Limb (tissue), 2 donors: ENCODE measurements around the gene PFDN1.
A peak's percentile ranks its signal among the peaks of the same experiment; 100 is the strongest.

Experiments used
- DNase-seq, 2 donors: peaks; one replicate each; pipeline ENCODE4 v3.0.0-alpha.2; 2016; ENCODE audit errors: extremely low spot score in 2 of 2

PFDN1 gene

GRCh38 chr5:140328036-140328764 is 25.3 kb upstream of the PFDN1 start:
- no peak for DNase-seq

DNA sequence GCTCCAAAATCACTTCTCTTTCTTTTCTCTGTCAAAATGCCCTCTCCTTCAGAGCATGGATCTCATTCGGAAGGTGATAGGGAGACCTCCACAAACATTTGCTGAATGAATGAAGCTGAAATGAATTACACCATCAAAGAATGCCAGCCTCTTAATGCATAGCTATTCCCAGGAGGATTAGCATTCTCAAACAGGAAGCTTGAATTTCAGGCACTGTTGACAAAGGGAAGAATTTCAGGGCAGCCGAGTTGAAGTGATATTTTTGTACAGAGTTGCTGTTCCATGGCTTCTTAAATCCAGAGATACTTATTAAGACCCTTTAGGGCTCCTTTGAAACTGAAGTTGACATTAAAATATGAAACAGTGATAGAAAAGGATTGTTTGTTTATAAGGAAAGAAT is 24.7 kb upstream of the PFDN1 start:
- DNase-seq, result no peak

GRCh38 chr5:140325486-140325885 is 22.6 kb upstream of the PFDN1 start:
- DNase-seq, result no peak

DNA sequence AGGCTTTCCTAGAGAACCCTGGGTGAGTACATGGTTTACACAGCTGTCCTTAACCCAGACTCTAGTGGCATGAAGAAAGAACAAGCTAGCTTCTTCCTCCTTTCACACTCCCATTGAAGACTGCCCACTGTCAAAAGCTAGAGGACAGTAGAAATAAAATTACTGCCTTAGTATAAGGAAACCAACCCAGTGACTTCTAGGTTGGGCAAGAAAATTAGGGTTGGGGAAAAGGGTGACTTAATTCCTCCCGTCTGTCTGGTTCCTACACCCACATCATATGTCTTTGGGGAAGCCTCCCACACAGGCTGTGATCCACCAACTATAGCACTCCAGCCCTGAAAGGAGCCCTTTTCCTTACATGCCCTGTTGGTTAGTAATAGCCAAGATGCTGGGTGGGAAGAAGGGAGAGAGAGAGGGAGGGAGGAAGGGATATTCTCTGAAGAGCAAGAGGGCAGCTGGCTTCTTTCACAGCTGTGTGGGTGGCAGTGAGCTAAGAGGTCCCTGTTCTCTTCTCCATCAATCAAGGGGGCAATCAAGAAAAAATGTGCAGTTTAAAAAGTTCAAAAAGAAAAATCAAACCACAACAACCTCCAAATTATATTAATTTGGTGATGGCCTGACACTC is 21.8 kb upstream of the PFDN1 start:
- DNase-seq, result no peak

DNA sequence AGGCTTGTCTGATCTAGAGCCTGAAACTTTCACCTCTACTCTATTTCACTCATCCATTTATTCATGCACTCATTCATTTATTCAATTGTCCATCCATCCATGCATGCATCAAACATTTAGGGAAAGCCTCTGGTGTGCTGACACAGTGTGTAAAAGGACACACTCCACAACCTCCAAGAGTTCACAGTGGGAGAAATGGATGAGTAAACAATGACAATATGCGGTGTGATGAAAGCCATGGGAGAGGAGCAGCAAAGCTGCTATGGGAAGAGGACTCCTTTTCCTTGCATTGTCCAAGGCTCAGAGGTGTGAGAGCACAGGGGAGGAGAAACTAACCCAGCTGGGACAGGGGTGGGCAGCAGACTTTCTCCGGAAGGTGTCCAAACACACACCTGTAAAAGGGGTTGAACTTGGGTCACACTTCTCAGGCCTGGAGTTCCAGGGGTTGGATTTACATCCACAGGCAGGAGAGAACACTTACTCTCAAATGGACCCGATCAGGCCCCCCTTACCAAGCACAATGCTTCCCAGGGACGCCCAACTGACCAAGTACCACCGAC is 21.2 kb upstream of the PFDN1 start:
- no peak for DNase-seq

- peak; percentile 52 to 53 for DNase-seq
Observed at GRCh38 chr5:140322751-140323731, 20.1 kb upstream of the PFDN1 start.

DNA sequence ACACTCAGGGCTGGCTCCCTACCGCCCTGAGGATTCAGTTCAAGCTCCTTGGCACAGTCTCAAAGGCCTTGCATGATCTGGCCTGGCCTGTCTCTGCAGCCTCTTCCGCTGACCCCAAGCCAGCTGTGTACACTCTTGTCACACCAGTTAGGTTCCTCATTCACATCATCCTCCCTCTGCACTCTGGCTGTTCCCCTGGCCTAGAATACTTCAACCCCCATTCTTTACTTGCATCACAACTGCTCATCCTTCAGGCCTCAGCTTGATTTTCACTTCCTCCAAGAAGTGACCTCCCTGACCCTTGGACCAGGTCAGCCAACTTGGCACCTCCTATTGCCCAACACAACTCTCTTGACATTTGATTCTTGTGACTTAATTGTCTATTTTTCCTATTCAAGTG is 18.9 kb upstream of the PFDN1 start:
- DNase-seq, result no peak

DNA sequence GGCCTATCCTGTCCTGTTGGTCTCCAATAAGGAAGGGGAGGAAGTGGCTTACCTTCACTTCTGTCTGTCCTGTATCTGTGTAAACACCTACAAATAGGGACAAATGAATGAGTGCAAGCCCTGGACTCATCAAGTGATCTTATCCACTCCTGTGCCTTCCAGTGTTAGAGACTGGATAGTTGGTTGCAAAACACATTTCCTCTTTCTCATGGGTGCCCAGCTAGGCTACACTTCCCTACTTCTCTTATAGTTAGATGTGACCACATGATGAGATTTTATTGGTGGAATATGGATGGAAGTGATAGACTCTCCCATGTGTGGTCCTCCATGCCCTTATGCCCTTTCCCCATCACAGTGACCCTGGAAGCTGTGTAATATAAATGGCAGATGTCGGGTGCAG is 16.9 kb upstream of the PFDN1 start:
- DNase-seq, result no peak

GRCh38 chr5:140318792-140319191 is 15.9 kb upstream of the PFDN1 start:
- no peak for DNase-seq

DNA sequence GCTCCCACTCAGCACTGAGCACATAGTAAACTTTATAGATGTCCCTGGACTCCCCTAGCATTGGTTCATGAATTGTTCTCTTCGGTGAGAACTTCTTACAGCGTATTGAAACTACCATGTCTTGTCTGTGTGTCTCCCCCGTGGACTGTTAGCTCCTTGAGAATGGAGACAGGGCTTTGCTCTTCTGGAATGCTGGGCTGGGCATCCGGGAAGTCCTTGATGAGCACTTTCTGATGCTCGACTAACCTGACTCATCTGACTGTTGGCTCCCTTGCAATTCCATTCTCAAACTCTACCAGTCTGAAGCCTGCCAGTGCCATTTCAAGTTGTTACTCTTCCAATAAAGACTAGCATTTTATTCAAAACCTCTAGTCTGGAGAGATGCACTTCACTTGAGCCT is 15.0 kb upstream of the PFDN1 start:
- no peak for DNase-seq

- no peak for DNase-seq
Observed at GRCh38 chr5:140312791-140313189, 9.9 kb upstream of the PFDN1 start.

DNA sequence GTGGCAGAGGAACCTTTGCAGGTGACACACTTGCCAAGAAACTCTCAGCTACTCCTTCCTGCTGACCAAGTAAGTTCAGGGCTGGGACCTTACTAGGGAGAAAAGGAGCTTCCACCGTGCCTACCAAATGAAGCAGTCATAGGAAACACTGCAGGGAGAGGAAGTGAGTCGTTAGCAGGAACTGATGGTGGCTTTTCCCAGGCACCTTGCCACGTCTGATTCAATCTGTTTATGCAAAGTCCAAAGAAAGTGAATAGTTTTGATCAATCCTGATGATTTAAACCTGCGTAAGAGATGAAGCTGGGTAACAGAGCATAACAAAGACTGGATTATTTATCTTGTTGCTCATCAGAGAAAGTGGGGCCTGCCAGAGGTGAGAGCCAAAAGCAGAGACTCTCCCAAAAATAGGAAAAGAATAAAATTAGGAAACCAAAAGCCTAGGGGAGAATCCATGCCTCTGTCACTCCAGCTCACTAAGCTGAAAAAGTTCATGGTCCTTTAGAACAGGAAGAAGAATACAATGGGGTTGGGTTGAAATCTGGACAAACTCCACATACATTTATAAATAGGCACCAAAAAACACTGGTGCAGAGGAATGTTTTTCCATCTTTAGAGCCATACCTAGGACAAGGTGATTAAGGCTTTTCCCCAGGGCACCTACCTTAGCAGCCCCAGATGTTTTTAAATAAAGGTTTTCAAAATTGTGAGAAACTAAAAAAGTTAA is 9.3 kb upstream of the PFDN1 start:
- no peak for DNase-seq

GRCh38 chr5:140311011-140311467 is 8.1 kb upstream of the PFDN1 start:
- DNase-seq, result no peak

DNA sequence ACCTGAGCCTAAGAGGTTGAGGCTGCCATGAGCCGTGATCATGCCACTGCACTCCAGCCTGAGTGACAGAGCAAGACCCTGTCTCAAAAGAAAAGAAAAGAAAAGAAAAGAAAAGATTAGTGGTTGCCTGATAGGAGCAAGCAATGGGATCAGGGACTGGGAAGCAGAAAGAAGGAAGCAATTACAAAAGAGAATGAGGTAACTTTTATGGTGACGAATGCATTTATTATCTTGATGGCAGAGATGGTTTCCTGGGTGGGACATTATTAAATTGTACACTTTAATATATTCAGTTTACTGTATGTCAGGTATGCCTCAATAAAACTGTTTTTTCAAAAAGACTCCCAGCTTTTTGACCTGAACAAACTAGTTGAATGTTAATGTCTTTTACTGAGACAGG is 7.5 kb upstream of the PFDN1 start:
- DNase-seq, result no peak

GRCh38 chr5:140309706-140310249 is 6.9 kb upstream of the PFDN1 start:
- DNase-seq, result no peak

DNA sequence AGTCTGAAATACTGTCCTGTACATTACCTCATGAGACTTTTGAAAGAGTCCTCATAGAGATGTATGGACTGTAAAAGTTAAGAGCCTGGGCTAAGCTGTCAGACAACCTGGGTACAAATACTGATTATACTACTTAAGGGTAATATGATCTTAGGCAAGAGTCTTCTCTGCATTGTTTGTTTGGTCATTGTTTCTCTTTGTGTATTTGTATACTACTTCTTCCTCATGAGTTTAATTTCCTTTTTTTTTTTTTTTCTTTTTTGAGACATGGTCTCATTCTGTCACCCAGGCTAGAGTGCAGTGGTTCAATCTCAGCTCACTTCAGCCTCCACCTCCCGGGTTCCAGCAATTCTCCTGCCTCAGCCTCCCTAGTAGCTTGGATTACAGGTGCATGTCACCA is 2.6 kb upstream of the PFDN1 start:
- no peak for DNase-seq

- no peak for DNase-seq
Observed at GRCh38 chr5:140303966-140304365, 1.1 kb upstream of the PFDN1 start.

- no peak for DNase-seq
Observed at GRCh38 chr5:140301136-140301535, 1.8 kb downstream of the PFDN1 start.

DNA sequence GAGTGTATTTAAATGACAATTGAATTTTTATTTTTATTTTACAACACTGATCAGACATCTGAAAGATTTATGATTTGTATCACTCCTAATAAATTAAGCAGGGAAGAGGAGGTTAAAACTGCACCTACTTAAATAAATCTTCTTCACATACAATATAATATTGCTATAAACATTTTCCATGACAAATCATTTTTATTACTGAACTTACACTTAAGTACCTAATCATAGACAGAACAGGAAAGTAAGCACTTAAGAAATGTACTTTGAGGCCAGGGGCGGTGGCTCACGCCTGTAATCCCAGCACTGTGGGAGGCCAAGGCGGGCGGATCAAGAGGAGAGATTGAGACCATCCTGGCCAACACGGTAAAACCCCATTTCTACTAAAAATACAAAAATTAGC is 3.8 kb downstream of the PFDN1 start:
- no peak for DNase-seq

DNA sequence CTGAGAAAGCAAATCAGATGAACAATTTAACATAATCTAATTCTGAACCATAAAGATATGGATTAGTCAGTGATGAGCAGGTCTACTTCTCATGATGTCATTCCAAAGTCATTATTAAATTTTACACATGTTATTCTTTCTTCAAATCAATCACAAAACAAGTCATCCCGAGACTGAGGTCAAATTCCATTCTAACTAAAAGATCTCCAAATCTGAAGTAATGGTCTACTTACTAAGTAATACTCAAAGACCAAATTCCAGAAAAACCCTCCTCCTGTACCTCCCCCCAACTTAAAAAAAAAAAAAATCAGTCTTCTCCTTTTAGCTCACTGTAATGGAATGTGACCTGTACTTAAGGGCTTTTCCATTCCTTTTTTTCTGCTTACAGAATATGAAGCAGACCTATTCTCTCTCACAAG is 4.7 kb downstream of the PFDN1 start:
- no peak for DNase-seq

DNA sequence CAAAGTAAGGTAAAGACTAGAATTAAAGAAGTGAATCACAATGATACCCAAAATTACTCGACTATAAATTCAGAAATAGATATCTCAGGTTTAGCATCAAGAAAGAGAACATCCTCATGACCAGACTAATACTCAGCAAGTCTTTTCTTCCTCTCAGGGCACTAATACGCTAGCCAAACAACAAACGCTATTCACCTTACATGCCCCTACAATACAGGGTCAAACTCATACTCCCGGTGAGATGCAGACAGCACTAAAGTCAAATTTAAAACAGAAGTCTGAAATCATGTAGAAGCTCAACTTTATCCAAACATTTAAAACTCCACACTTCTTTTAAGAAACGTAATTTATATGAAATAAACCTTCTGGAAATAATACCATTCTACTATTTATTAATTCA is 5.6 kb downstream of the PFDN1 start:
- DNase-seq, result no peak
